Stimulated activated naive CD4-positive, alpha-beta T cell (primary cell): ENCODE results near the gene ZNF599.

Experiments used
- DNase-seq, 6 experiments: peaks; one replicate each; lab custom pipeline; 2025; lab: John Stamatoyannopoulos, UW

ZNF599 gene

GRCh38 chr19:34744896-34745690 is 27.9 kb downstream of the ZNF599 start:
- no peak for DNase-seq

GRCh38 chr19:34734537-34735103 is 38.4 kb downstream of the ZNF599 start:
- DNase-seq, result no peak

- peak; percentile 69 to 86 (median 74) for DNase-seq
Observed at GRCh38 chr19:34733746-34734536, 39.1 kb downstream of the ZNF599 start, which contains the start of gene ZNF181. TSS of gene ZNF181 (plus strand) at chr19:34734243. CDS start at chr19:34735038, 795 bp downstream.

- peak in 2 of 6 experiments; percentile 22 to 54 for DNase-seq
Observed at GRCh38 chr19:34733266-34733745, 39.7 kb downstream of the ZNF599 start.

- peak in 1 of 6 experiments; percentile 1 for DNase-seq
Observed at GRCh38 chr19:34732612-34733211, 40.3 kb downstream of the ZNF599 start.

GRCh38 chr19:34731964-34732363 is 41.1 kb downstream of the ZNF599 start:
- no peak for DNase-seq

GRCh38 chr19:34731019-34731829 is 41.8 kb downstream of the ZNF599 start:
- DNase-seq, result no peak

GRCh38 chr19:34725400-34725799 is 47.6 kb downstream of the ZNF599 start:
- DNase-seq, result no peak

- DNase-seq, result no peak
Observed at GRCh38 chr19:34722353-34722752, 50.7 kb downstream of the ZNF599 start.

- no peak for DNase-seq
Observed at GRCh38 chr19:34715357-34715756, 57.7 kb downstream of the ZNF599 start.

GRCh38 chr19:34713262-34713637 is 59.8 kb downstream of the ZNF599 start:
- no peak for DNase-seq

- DNase-seq, result peak in 5 of 6 experiments; percentile 47 to 81 (median 51)
Observed at GRCh38 chr19:34712395-34713261, 60.4 kb downstream of the ZNF599 start.

GRCh38 chr19:34711890-34712289 is 61.1 kb downstream of the ZNF599 start:
- no peak for DNase-seq
